Hindlimb muscle (tissue), 1 donor: ENCODE results near the gene CHKB. TPM values are rescaled to one million over a fixed set of nuclear protein-coding genes. Genes with fewer than 3 reads are reported as not detected.
"Not testable (repeated sequence)": the region's sequence is repeated elsewhere in the genome, so short reads cannot be mapped to it uniquely, and the experiment has no call there.

ENCODE experiments used
- DNase-seq: peaks from one replicate; pipeline ENCODE4 v3.0.0-alpha.2; 2013
- polyA plus RNA-seq: library from polyadenylated mRNA; unstranded; fragments of 120-200 nt; gene quantifications from one replicate; pipeline ENCODE4 v1.2.1, GENCODE V29; 2013; ENCODE audit not compliant: insufficient read length

CHKB gene
- polyA plus RNA-seq, 1 donor = 52.7 TPM

- no peak for DNase-seq
Observed at GRCh38 chr22:50547263-50547985, 35.2 kb downstream of the CHKB start.

GRCh38 chr22:50546326-50547262 lies 36.1 kb downstream of the CHKB start:
- DNase-seq = no peak

- DNase-seq = no peak
Observed at GRCh38 chr22:50545522-50546325, 36.9 kb downstream of the CHKB start, which contains the start of gene KLHDC7B. Gene KLHDC7B, plus strand, starts transcription at chr22:50545899. Its CDS starts 345 bp downstream, at chr22:50546244.

GRCh38 chr22:50544746-50545253 lies 37.8 kb downstream of the CHKB start:
- no peak for DNase-seq

GRCh38 chr22:50544078-50544745 lies 38.4 kb downstream of the CHKB start:
- DNase-seq = peak; percentile 42

GRCh38 chr22:50542416-50542927 lies 40.2 kb downstream of the CHKB start:
- no peak for DNase-seq

GRCh38 chr22:50541667-50542026 lies 41.0 kb downstream of the CHKB start:
- not testable (repeated sequence) for DNase-seq

- DNase-seq = no peak
Observed at GRCh38 chr22:50540381-50540780, 42.3 kb downstream of the CHKB start.

- DNase-seq = no peak
Observed at GRCh38 chr22:50537765-50538164, 44.9 kb downstream of the CHKB start.

GRCh38 chr22:50536226-50536625 lies 46.4 kb downstream of the CHKB start:
- no peak for DNase-seq

- DNase-seq = no peak
Observed at GRCh38 chr22:50535113-50535512, 47.5 kb downstream of the CHKB start.

GRCh38 chr22:50533856-50534711 lies 48.6 kb downstream of the CHKB start:
- DNase-seq = not testable (repeated sequence)

- no peak for DNase-seq
Observed at GRCh38 chr22:50532824-50533796, 49.5 kb downstream of the CHKB start.

- peak; percentile 63 for DNase-seq
Observed at GRCh38 chr22:50531962-50532674, 50.5 kb downstream of the CHKB start.

GRCh38 chr22:50531546-50531961 lies 51.1 kb downstream of the CHKB start:
- DNase-seq = peak; percentile 29

GRCh38 chr22:50530877-50531545 lies 51.6 kb downstream of the CHKB start:
- peak; percentile 73 for DNase-seq

GRCh38 chr22:50530580-50530876 lies 52.1 kb downstream of the CHKB start:
- DNase-seq = no peak

- DNase-seq = peak; percentile 75
Observed at GRCh38 chr22:50529897-50530579, 52.6 kb downstream of the CHKB start, which contains the start of gene TYMP. Gene TYMP, minus strand, starts transcription at chr22:50530012. Its CDS starts 303 bp downstream, at chr22:50529709.
